ENCODE data around the gene MSTO1.
"Not testable (repeated sequence)": the region's sequence is repeated elsewhere in the genome, so short reads cannot be mapped to it uniquely, and the experiment has no call there.

- TF ChIP-seq CTCF (IDR thresholded peaks at IDR 0.05; ENCODE audit: poor library complexity, severe bottlenecking); EP300 (conservative IDR thresholded peaks at IDR 0.05; ENCODE audit: poor library complexity, severe bottlenecking); REST (IDR thresholded peaks at IDR 0.05; ENCODE audit: borderline replicate concordance); POLR2AphosphoS5 (IDR thresholded peaks at IDR 0.05); EZH2 (IDR thresholded peaks at IDR 0.05; ENCODE audit: borderline replicate concordance, insufficient read depth, low read length, poor library complexity, severe bottlenecking); MXI1 (conservative IDR thresholded peaks at IDR 0.05; ENCODE audit: poor library complexity, severe bottlenecking): not testable (repeated sequence)
Measured at GRCh38 chr1:155575608-155576007, 34.4 kb upstream of the MSTO1 start.
